GM12878 (cell line): ENCODE results near the gene SDC1. TPM values are rescaled to one million over a fixed set of nuclear protein-coding genes. Genes with fewer than 3 reads are reported as not detected.

ENCODE experiments used
- ATAC-seq: fragments of 200-7000 bp; cut with Tn5 transposase; 3 replicates; pipeline ENCODE4 v1.9.1; 2020; ENCODE audit warnings: mild to moderate bottlenecking, moderate library complexity
- BruUV-seq: library from RNA; stranded (reverse); fragments of 400-500 nt; replicated peaks from 2 replicates; lab custom pipeline; 2021; lab: Mats Ljungman, UMichigan
- CTCF ChIA-PET: fragments of 300-600 bp; sonication (Branson Sonifier 250); formaldehyde crosslinking; extraction: SDS; loops from one replicate; lab custom pipeline; 2021; ENCODE audit warnings: inconsistent platforms; lab: Yijun Ruan, JAX
- POLR2A ChIA-PET: fragments of 350-600 bp; formaldehyde crosslinking; extraction: SDS; loops from one replicate; lab custom pipeline; 2021; ENCODE audit warnings: inconsistent platforms; lab: Charles Lee
- RAD21 ChIA-PET: fragments of 300-600 bp; sonication (Branson Sonifier 250); formaldehyde crosslinking; loops from one replicate; lab custom pipeline; 2023; ENCODE audit warnings: antibody characterized with exemption; ENCODE audit not compliant: unreplicated experiment; lab: Charles Lee
- SMC1A ChIA-PET: fragments of 300-600 bp; sonication (Branson Sonifier 250); formaldehyde crosslinking; loops from one replicate; lab custom pipeline; 2023; ENCODE audit not compliant: unreplicated experiment, uncharacterized antibody; lab: Charles Lee
- DNase-seq: peaks from one replicate; pipeline ENCODE4 v3.0.0-alpha.2; 2011; ENCODE audit warnings: low read depth, low spot score
- FAIRE-seq: peaks from 3 replicates; lab custom pipeline; 2011; peaks lifted over from hg19 to GRCh38; lab: Jason Lieb, UNC
- H2AFZ ChIP-seq: 2 replicates; pipeline ENCODE4 v1.6.0; 2011; ENCODE audit warnings: low read depth, low read length, control low read depth; ENCODE audit not compliant: control insufficient read depth
- H3K27ac ChIP-seq: 2 replicates; pipeline ENCODE4 v1.5.1; 2011; ENCODE audit warnings: control low read depth; ENCODE audit not compliant: control insufficient read depth, insufficient read depth
- H3K27me3 ChIP-seq, 2 experiments: replicated peaks in 1 of 2; 2 replicates each; pipeline versions ENCODE4 v1.6.0 to v1.6.1; 2011; ENCODE audit warnings: low read length in 1 of 2; ENCODE audit not compliant: control insufficient read depth in 2 of 2, insufficient read depth in 2 of 2
- H3K36me3 ChIP-seq, 2 experiments: 2 replicates each; pipeline ENCODE4 v1.5.1; 2011; ENCODE audit warnings: low read length in 1 of 2; ENCODE audit not compliant: control insufficient read depth in 2 of 2, insufficient read depth in 2 of 2
- H3K4me1 ChIP-seq: 2 replicates; pipeline ENCODE4 v1.6.1; 2011; ENCODE audit warnings: mild to moderate bottlenecking, low read length, moderate library complexity, mixed read lengths; ENCODE audit not compliant: control insufficient read depth, insufficient read depth
- H3K4me2 ChIP-seq: 2 replicates; pipeline ENCODE4 v1.6.0; 2011; ENCODE audit warnings: control low read depth; ENCODE audit not compliant: control insufficient read depth, insufficient read depth
- H3K4me3 ChIP-seq: fragments of 200-600 bp; sonication (generic); 2 replicates; pipeline ENCODE4 v1.5.1; 2016
- H3K79me2 ChIP-seq: 2 replicates; pipeline ENCODE4 v1.6.0; 2011; ENCODE audit warnings: low read length; ENCODE audit not compliant: control insufficient read depth, insufficient read depth
- H3K9ac ChIP-seq: 2 replicates; pipeline ENCODE4 v1.8.0; 2011; ENCODE audit warnings: low read length, control low read depth, mixed read lengths; ENCODE audit not compliant: control insufficient read depth, insufficient read depth
- H3K9me3 ChIP-seq: replicated peaks from 3 replicates; pipeline ENCODE4 v1.5.1; 2011; ENCODE audit warnings: mild to moderate bottlenecking, low read length; ENCODE audit not compliant: control insufficient read depth, insufficient read depth
- H4K20me1 ChIP-seq: 2 replicates; pipeline ENCODE4 v1.6.0; 2011; ENCODE audit not compliant: control insufficient read depth, insufficient read depth
- ATF7 ChIP-seq: fragments of 450-650 bp; IDR thresholded peaks from 2 replicates; pipeline ENCODE4 v1.6.1; 2016; ENCODE audit warnings: low read depth, mild to moderate bottlenecking
- CBFB ChIP-seq: IDR thresholded peaks from 2 replicates; pipeline ENCODE4 v1.6.1; 2016; ENCODE audit warnings: antibody characterized with exemption, low read depth
- CBX3 ChIP-seq: fragments of 200-600 bp; sonication (generic); IDR thresholded peaks from 2 replicates; pipeline ENCODE4 v1.6.1; 2016; ENCODE audit warnings: low read depth, borderline replicate concordance
- DPF2 ChIP-seq: fragments of 450-650 bp; IDR thresholded peaks from 2 replicates; pipeline ENCODE4 v1.6.1; 2017; ENCODE audit warnings: mild to moderate bottlenecking
- HDGF ChIP-seq: fragments of 450-650 bp; IDR thresholded peaks from 2 replicates; pipeline ENCODE4 v1.6.1; 2016; ENCODE audit warnings: antibody characterized with exemption
- HSF1 ChIP-seq: fragments of 150-350 bp; IDR thresholded peaks from 2 replicates; pipeline ENCODE4 v1.6.1; 2014; ENCODE audit warnings: mild to moderate bottlenecking, low read depth, low read length
- NFXL1 ChIP-seq: fragments of 450-650 bp; IDR thresholded peaks from 2 replicates; pipeline ENCODE4 v1.6.1; 2017; ENCODE audit warnings: antibody characterized with exemption, mild to moderate bottlenecking, borderline replicate concordance
- PKNOX1 ChIP-seq: fragments of 450-650 bp; IDR thresholded peaks from 2 replicates; pipeline ENCODE4 v1.6.1; 2016; ENCODE audit warnings: mild to moderate bottlenecking
- SPI1 ChIP-seq: IDR thresholded peaks from 2 replicates; pipeline ENCODE4 v1.6.1; 2011; ENCODE audit warnings: low read depth, mild to moderate bottlenecking, low read length, moderate library complexity, borderline replicate concordance; ENCODE audit not compliant: insufficient read depth
- ZBTB11 ChIP-seq: fragments of 450-650 bp; formaldehyde crosslinking; IDR thresholded peaks from 2 replicates; pipeline ENCODE4 v1.5.0; 2022; ENCODE audit warnings: mild to moderate bottlenecking, missing genetic modification characterization
- ZSCAN29 ChIP-seq: fragments of 450-650 bp; IDR thresholded peaks from 2 replicates; pipeline ENCODE4 v1.6.1; 2017; ENCODE audit warnings: mild to moderate bottlenecking, moderate library complexity
- WGBS: methylation state at CpG from one replicate; pipeline ENCODE4 v1.1.6; 2016; ENCODE audit warnings: low lambda C conversion rate; ENCODE audit not compliant: insufficient replicate concordance, insufficient coverage; ENCODE audit errors: missing lambda C conversion rate; 5-methylcytosine and 5-hydroxymethylcytosine counted together
- in situ Hi-C: fragments of 300-500 bp; cut with MboI; formaldehyde crosslinking; loops from 9 replicates; pipeline ENCODE4 v1.14.3; 2018; ENCODE audit warnings: mixed read lengths
- intact Hi-C: fragments of 100-400 bp; cut with micrococcal nuclease; formaldehyde crosslinking; loops from one replicate; pipeline ENCODE4 v1.14.2; 2022; ENCODE audit not compliant: unreplicated experiment
- polyA plus RNA-seq, 11 experiments: library from polyadenylated mRNA; depleted of rRNA in 4 of 11; unstranded in 6 of 11; stranded (reverse) in 5 of 11; fragments of >200 nt; fragmentation: Nextera tagmentation in 4 of 11; fragmentation: Illumina TruSeq in 1 of 11; extraction: Ambion mirVana in 4 of 11; extraction: Trizol in 1 of 11; gene quantifications; 1 replicate in 1 of 11; 2 replicates in 10 of 11; pipeline versions ENCODE4 v1.2.1 to v1.2.3, GENCODE V29; 2011 to 2016; ENCODE audit warnings: inconsistent platforms in 2 of 11, missing spikeins in 2 of 11, low read depth in 1 of 11
- total RNA-seq, 4 experiments: library from RNA; depleted of rRNA in 3 of 4; stranded (reverse); fragments of >200 nt in 3 of 4; fragmentation: Illumina TruSeq in 1 of 4; extraction: Trizol in 1 of 4; gene quantifications; 2 replicates each; pipeline versions ENCODE4 v1.2.1 to v1.2.3, GENCODE V29; 2013 to 2021

Gene SDC1
- total and polyA plus RNA-seq, 10 of the 15 experiments (the other 5 are each of a cell fraction or from before 2014, with no cell fraction given), result 0.85 to 36.8 (median 23.7) TPM

- in situ Hi-C loops (no loop called here), intact Hi-C loops (no loop called here)
- CTCF ChIA-PET, result interaction anchor here (0.5 kb wide), 1 partner anchor 68 kb away, joined by 4 read pairs; no protein-coding TSS in a partner anchor
- Histone ChIP-seq H3K9ac (no peak overlapping the region), H3K27me3 (no peaks in the 10 kb centered on the region), H3K27ac (no peak overlapping the region), H3K4me3 (no peak overlapping the region), H3K4me2 (no peak overlapping the region), H3K4me1 (peaks cover 35% of the 10 kb centered on the region), H2AFZ (no peak overlapping the region), H3K9me3 (no peaks in the 10 kb centered on the region), H3K79me2 (peaks cover 47% of the 10 kb centered on the region), H3K36me3 (no peaks in the 10 kb centered on the region), H4K20me1 (no peaks in the 10 kb centered on the region)
- RAD21 ChIA-PET, result interaction anchor here (4.7 to 6.2 kb wide), 2 partner anchors 8 to 75 kb away, joined by 57 to 69 read pairs; no protein-coding TSS in a partner anchor
- no peak for TF ChIP-seq ZSCAN29
- TF ChIP-seq ATF7, result no peak
- TF ChIP-seq HSF1, result no peak
- no peak for TF ChIP-seq NFXL1
- no peak for TF ChIP-seq DPF2
- no peak for TF ChIP-seq CBX3
- TF ChIP-seq CBFB, result no peak
- no peak for TF ChIP-seq PKNOX1
- TF ChIP-seq ZBTB11, result no peak
- TF ChIP-seq HDGF, result no peak
- TF ChIP-seq SPI1, result no peak
- DNase-seq (no peak), ATAC-seq (no peak), FAIRE-seq (no peak)
- POLR2A ChIA-PET, result interaction anchor here (0.5 kb wide), 1 partner anchor 304 kb away, joined by 6 read pairs; no protein-coding TSS in a partner anchor
- 91% methylated on average over 13 of the region's 13 CpGs for WGBS
- BruUV-seq, result no TSS peak
- SMC1A ChIA-PET, result interaction anchor here (1.0 to 9.6 kb wide), 4 partner anchors 12 to 81 kb away, joined by 3 to 191 read pairs (median 9); no protein-coding TSS in a partner anchor
Observed at GRCh38 chr2:20219763-20220380, 5.1 kb downstream of the SDC1 start.
